Right kidney (tissue), 1 donor: ENCODE data around the gene HECTD4.
"Not testable (repeated sequence)": the region's sequence is repeated elsewhere in the genome, so short reads cannot be mapped to it uniquely, and the experiment has no call there.

Experiments used
- DNase-seq: peaks from one replicate; pipeline ENCODE4 v3.0.0-alpha.2; 2016

The HECTD4 gene

DNA sequence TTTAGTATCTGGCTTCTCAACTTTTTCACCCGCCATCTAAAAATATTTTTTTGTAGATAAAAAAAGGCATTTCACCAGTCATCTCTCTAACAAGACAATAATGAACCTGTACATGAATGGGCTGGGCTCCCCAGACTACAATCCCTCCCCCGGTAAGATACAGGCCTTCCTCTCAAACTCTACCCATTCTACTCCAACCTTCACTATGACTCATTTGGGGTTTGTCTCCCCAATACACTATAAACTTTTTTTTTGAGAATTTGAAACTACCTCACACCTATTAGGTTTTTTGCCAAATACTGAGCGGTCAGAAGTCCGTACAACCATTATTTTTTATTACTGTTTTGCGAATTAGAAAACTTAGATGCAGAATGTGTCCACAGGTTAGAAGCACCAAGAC, 26.4 kb upstream of the HECTD4 start:
- no peak for DNase-seq

DNA sequence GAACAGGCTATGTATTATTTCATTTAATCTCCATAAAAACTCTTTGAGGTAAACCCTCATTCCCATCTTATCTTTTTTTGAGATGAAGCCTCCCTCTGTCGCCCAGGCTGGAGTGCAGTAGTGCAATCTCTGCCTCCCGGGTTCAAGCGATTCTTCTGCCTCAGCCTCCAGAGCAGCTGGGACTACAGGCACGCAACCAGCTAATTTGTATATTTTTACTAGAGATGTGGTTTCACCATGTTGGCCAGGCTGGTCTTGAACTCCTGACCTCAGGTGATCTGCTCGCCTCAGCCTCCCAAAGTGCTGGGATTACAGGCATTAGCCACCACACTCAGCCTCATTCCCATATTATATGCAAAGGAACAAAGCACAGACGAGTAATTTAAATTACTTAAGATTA, 25.5 kb upstream of the HECTD4 start:
- not testable (repeated sequence) for DNase-seq

DNA sequence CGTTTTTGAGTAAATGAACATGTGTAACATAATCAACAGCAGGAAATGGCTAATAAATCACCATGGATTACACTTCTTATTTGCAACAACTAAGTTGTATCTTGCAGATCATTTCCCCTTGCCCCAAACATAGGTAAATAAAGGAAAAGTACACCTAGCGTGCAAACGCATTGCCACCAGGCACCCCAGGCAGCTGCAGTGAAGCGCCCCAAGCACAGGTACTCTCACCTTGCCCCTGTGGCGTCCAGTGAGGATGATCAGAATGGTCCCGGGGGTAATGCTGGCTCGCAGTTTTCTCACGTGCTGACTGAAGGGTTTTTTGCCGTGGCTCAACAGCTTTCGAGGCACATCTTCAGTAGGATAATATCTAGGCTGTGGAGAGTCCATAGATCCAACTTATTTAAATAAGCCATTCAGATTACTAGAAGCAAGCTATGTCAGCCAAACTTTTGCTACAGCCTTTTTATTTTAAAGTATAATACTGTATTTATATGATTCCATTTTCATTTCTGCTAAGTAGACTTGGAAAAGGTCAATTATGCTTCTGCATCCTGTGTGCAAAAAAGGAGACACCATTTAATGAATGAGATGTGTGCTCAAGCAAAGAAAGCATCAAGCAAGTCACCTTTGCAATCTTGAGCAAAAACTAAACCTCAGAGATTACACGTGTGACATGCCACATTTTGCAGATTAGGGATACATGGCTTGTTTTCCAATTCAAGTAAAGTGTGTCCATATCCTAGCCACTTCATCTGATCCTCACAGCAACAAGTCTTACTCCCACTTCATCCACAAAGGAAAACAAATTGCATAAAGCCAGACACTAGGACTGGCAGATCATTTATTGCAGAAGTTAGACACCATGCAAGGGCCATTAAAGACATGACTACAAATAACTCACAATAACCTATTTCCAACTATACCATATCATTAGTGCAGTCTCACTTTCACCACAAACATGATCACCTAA, 24.6 kb upstream of the HECTD4 start:
- DNase-seq, result no peak

DNA sequence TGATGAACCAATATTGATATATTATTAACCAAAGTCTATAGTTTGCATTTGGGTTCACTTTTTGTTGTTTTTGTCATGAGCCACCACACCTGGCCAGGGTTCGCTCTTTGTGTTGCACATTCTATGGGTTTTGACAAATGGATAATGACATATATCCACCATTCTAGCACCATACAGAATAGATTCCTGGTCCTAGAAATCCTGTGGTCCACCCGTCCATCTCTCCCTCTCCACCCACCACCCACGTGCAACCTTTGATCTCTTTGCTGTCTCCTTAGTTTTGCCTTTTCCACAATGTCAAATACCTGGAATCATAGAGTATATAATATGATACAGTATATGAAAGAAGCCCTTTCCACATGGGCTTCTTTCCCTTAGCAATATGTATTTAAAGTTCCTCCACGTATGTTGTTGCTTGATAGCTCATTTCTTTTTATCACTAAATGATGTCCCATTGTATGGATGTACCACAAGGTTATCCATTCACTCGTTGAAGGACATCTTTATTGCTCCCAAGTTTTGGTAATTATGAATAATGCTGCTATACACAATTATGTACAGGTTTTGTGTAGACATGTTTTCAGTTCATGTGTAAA, 19.8 kb upstream of the HECTD4 start:
- DNase-seq, result no peak

DNA sequence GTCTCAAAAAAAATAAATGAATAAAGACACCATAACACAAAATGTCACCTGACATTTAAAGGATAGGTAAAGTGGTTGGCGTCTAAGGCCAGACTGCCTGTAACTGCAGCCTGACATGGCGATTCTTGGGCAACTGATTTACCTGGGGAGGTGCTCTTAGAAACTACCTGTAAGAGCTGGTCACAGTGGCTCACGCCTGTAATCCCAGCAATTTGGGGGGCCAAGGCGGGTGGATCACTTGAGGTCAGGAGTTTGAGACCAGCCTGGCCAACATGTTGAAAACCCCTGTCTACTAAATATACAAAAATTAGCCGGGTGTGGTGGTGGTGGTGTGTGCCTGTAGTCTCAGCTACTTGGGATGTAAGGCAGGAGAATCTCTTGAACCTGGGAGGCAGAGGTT, 18.8 kb upstream of the HECTD4 start:
- no peak for DNase-seq

DNA sequence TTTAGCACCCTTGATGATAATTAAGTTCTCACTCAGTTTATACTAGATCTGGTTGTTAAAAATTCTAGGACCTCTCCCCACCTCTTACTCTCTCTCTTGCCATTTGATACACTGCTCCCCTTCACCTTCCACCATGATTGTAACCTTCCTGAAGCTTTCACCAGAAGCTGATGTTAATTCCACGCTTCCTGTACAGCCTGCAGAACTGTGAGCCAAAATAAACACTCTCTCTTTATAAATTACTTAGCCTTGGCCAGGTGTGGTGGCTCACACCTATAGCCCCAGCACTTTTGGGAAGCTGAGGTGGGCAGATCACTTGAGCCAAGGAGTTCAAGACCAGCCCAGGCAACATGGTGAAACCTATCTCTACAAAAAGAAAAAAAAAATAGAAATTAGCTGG, 11.1 kb upstream of the HECTD4 start:
- no peak for DNase-seq

DNA sequence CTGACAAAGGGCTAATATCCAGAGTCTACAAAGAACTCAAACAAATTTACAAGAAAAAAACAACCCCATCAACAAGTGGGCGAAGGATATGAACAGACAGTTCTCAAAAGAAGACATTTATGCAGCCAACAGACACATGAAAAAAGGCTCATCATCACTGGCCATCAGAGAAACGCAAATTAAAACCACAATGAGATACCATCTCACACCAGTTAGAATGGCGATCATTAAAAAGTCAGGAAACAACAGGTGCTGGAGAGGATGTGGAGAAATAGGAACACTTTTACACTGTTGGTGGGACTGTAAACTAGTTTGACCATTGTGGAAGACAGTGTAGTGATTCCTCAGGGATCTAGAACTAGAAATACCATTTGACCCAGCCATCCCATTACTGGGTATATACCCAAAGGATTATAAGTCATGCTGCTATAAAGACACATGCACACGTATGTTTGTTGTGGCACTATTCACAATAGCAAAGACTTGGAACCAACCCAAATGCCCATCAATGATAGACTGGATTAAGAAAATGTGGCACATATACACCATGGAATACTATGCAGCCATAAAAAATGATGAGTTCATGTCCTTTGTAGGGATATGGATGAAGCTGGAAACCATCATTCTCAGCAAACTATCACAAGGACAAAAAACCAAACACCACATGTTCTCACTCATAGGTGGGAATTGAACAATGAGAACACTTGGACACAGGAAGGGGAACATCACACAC, 7.9 kb upstream of the HECTD4 start:
- not testable (repeated sequence) for DNase-seq

DNA sequence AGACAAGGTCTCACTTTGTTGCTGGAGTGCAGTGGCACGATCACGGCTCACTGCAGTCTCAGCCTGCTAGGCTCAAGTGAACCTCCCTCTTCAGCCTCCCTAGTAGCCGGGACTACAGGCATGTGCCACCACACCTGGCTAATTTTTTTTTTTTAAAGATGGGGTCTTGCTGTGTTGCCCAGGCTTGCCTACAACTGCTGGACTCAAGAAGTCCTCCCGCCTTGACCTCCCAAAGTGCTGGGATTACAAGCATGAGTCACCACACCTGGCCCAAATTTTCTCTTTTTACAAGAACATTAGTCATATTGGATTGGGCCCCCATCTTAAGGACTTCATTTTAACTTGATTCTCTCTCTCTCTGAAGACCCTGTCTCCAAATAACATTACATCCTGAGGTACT, 7.0 kb upstream of the HECTD4 start:
- DNase-seq, result no peak

DNA sequence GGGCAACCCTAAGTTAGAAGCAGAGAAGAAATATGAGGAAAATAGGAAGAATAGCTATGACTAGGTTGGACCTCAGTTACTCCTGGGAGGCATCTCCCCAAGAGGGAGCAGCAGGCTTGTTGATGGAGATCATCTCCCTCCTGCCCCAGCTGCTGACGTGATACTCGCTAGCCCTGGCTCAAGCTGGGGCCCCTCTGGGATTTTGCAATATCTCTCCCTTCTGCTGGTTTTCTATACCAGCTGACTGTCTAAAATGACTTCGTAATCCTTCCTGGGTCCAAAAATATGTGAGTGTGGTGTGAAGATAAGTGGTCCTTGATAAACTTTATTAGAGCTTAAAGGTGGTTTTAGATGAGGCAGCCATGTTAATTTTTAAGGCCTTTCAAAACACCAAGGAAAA, 4.5 kb upstream of the HECTD4 start:
- DNase-seq, result no peak

DNA sequence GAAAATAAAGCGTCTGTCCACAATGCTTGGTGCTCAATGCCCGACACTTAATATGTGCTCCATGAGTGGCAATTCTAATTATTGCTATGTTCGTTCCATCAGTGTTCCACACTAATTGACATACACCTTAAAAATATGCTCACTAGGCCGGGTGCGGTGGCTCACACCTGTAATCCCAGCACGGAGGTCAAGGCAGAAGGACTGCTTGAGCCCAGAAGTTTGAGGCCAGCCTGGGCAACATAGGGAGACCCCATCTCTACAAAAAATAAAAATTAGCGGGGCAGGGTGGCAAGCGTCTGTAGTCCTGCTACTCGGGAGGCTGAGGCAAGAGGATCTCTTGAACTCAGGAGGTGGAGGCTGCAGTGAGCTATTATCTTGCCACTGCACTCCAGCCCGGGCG, 635 bp upstream of the HECTD4 start:
- DNase-seq, result no peak

DNA sequence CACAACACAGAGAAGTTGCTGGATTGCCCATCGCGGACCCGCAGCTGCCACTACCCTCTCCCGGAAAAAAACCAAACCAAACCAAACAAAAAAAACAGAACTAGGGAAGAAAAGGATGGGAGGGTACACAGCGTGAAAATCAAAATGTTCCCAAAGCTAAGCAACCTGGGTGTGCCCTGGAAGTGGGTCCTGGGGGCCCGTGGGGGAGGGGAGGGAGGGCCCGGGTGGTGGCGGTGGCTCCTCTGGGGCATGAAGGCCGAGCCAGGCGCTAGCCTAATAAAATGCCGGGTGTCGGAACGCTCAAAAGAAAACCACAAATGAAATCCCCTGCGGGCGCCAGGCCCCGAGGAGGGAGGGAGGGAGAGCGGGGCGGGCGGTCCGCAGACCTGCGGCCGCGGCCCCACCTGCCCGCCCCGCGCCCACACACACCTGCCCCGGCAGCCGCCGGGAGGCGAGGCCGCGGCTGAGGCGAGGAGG, 787 bp downstream of the HECTD4 start:
- no peak for DNase-seq

DNA sequence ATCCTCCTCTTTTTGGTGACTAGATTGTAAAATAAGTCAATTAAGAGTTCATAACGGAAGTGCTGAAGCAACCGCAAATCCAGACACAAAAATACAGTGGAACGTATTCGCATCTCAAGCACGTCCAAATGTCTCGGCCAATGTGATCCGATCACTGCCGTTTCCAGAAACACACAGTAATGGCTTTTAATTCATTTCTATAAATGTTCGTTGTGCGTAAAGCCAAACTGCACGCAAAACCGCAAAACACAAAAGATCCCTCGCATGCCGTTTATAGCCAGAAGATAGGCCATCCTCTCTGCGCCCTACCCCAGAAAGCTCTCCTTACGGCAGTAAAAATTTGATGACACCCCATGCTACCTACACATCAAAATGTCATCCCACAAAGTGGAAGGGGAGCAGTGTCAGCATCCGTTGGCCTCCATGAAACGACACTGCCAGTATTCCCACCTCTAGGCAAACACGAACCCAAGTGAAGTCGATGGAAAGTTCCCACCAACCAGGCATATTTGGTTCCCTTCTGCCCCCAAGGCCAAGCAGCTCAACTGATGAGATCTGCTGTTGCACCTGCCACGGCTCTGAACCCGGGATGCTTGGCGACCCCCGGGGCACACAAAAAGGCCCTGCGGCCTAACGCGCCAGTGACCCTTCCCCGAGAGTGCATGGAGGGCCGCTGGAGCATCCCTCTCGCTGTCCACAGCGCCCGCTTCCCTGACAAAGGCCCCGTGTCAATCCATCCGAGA, 1.4 kb downstream of the HECTD4 start:
- DNase-seq, result peak; percentile 62

DNA sequence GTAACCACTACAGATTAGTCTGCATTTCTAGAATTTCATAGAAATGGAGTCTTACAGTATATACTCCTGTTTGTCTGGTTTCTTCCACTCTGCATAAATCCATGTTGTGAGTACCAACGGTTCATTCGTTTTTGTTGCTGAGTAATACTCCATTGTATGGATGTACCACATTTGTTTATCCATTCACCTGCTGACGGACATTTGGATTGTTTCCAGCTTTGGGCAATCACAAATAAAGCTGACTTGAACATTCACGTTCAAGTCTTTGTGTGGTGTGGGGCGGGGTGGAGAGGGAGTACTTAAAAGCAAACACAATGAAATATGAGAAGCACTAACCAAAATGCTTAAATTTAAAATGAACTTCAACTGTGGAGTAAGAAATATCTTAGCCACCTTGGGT, 7.1 kb downstream of the HECTD4 start:
- no peak for DNase-seq

DNA sequence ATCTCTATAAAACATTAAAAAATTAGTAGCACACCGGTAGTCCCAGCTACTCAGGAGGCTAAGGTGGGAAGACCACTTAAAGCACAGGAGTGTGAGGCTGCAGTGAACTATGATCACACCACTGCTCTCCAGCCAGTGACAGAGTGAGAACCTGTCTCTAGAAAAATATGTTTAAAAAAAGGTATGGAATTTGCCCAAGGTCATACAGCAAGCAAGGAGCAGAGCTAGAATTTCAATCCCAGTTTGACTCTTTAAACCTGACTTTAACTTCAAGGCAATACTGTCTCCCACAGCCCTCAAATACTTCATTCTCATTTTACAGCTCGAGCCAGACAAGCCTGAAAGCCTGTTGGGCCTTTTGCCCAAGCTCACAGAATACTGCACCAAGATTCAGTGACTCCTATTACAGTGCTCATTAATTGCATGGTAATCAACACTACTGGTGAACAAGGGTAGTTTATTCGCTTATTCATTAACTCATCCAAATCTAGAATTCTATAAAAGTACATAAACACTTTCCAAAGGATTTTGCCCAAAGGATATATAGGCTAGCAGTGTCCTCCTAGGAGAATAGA, 8.0 kb downstream of the HECTD4 start:
- no peak for DNase-seq

DNA sequence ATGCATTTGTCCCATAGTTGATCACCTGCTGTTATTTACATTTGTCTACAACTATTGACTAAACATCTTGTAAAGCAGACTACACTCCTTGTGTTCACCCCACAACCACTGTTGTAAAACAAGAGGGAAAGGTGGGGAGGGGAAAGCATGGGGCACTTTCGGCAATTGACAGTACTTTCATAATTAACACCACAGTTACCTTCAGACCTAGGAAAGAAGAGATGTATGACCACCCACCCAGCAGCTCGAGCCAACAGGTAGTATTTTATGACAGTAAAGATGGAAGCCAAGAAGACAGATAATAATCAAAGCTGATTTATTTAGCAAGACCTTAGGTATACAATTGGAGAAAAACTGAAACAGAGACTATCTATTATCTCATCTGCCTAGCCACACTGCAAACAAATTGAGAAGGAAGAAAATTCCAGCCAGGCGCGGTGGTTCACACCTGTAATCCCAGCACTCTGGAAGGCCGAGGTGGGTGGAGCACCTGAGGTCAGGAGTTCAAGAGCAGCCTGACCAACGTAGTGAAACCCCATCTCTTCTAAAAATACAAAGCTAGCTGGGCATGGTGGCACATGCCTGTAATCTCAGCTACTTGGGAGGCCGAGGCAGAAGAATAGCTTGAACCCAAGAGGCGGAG, 11.2 kb downstream of the HECTD4 start:
- DNase-seq, result no peak

DNA sequence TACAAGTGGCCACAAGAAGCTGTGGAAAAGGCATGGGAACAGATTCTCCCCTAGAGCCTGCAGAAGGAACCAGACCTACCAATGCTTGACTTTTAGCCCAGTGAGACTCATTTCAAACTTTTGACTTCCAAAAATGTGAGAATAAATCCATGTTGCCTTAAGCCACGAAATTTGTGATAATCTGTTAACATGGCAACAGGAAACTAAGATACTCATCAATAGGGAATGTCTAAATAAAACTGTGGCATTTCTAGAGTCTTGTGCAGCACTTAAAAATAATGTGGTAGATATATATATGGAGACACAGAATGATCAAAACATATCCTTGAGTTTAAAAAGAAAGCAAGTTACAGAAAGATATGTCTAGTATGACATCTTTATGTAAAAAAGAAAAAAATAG, 12.0 kb downstream of the HECTD4 start:
- DNase-seq, result no peak

DNA sequence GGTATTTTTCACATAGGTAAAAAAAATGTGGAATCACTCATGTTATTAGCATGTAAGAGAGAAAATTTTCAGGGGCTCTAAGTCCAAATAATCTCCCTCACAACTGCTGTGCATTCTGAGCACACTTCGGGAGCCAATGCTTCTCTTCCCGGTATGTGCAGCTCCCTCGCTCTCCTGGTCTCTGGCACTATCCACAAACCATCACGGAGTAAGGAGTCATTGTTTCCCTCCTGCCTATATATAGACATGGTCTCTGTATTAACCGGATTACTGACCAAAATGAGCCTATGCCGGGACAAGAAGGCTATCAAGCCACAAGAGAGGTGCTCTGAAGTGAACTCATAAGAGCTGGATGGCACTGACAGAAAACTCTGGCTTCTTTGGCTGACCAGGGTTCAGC, 13.4 kb downstream of the HECTD4 start:
- no peak for DNase-seq

DNA sequence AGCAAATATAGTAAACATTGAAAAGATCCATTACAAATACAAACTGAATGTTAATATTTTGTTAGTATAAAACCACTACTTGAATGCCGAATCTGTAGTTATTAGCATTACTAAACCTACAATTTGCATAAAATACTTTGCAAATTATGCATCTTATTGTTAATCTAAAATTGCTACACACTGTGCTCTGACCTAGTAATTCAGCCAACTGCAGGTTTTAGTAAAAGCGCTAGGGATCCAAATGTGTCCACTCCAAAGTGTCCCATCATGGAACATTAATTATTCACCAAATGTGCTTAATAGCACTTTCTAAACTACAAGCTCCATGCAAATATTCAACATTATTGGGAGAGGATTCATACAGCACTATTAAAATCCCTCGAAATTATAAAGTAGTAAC, 14.3 kb downstream of the HECTD4 start:
- DNase-seq, result no peak

DNA sequence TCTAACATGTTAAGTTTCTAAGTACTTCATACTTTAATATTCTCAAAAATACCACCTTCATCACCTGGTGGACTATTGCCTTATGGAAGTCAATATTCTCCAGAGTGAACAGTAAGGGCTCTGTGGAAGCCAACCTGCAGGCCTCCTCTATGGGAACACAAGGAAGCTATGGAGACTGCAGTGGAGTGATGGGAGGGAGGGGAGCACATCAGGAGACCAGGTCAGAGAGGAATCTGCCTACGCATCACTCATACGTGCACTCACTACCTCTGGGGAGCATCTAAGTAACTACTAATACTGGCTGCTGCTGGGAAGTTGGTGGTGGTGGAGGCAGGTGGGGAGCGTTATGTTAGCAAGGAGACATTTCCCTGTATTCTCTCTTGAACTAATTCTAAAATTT, 19.9 kb downstream of the HECTD4 start:
- no peak for DNase-seq

DNA sequence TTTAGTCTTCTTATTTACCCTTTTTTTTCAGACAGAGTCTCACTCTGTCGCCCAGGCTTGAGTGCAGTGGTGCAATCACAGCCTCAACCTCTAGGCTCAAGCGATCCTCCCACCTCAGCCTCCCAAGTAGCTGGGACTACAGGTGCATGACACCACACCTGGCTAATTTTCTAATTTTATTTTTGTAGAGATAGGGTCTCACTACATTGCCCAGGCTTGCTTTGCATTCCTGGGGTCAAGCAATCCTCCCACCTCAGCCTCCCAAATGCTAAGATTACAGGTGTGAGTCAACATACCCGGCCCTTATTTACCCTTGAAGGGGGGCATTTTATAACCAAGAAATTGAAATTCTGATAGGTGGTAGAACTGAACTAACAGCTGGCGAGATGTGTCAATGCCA, 21.0 kb downstream of the HECTD4 start:
- DNase-seq, result no peak

DNA sequence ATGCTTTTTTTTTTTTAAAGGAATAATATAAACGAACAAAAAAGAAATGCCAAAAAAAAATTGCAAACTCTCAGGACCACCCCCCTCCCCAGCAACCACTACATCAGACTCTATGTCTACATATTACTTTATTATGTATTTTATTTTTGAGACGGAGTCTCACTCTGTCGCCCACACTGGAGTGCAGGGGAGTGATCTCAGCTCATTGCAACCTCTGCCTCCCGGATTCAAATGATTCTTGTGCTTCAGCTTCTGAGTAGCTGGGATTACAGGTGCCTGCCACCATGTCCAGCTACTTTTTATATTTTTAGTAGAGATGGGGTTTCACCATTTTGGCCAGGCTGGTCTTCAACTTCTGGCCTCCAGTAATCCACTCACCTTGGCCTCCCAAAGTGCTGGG, 22.9 kb downstream of the HECTD4 start:
- DNase-seq, result no peak

DNA sequence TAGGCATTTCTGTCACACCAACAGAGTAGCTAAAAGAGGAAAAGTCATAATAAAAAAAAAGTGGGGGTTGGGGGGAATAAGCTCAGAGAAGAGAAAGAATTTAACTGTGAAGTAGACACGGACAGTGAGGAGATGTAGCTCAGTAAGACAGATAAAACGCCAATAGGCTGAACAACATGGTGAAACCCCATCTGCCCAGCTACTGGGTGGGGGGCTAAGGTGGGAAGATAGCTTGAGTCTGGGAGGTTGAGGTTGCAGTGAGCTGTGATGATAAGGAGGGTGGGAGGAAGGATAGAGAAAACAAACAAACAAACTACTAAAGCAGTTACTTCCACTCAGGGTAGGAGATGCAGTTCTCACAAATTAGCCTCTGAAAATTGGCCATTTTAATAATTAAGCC, 25.0 kb downstream of the HECTD4 start:
- DNase-seq, result no peak
